Left ventricle myocardium inferior (tissue), 1 donor: ENCODE results near the gene KCND3. TPM values are rescaled to one million over a fixed set of nuclear protein-coding genes. Genes with fewer than 3 reads are reported as not detected.

Source experiments
- DNase-seq: peaks from one replicate; pipeline ENCODE4 v3.0.0-alpha.2; 2020
- H3K27ac ChIP-seq: fragments of 200-600 bp; replicated peaks from 2 replicates; pipeline ENCODE4 v1.8.0; 2021
- H3K27me3 ChIP-seq: fragments of 200-600 bp; 2 replicates; pipeline ENCODE4 v1.8.0; 2021; ENCODE audit warnings: low read depth
- H3K36me3 ChIP-seq: fragments of 200-600 bp; 2 replicates; pipeline ENCODE4 v1.8.0; 2021
- H3K4me1 ChIP-seq: fragments of 200-600 bp; 2 replicates; pipeline ENCODE4 v1.8.0; 2021
- H3K4me3 ChIP-seq: fragments of 200-600 bp; 2 replicates; pipeline ENCODE4 v1.8.0; 2021; ENCODE audit warnings: mild to moderate bottlenecking, moderate library complexity
- H3K9me3 ChIP-seq: fragments of 200-600 bp; replicated peaks from 2 replicates; pipeline ENCODE4 v1.8.0; 2021
- CTCF ChIP-seq: fragments of 200-600 bp; IDR thresholded peaks from 2 replicates; pipeline ENCODE4 v1.8.0; 2021; ENCODE audit warnings: antibody characterized with exemption, mild to moderate bottlenecking, borderline replicate concordance
- intact Hi-C: fragments of 100-400 bp; cut with micrococcal nuclease; formaldehyde crosslinking; loops from one replicate; pipeline ENCODE4 v1.11.0; 2022
- total RNA-seq: library from RNA; stranded (reverse); fragmentation: NEBNext Ultra II Directional; extraction: Animal tissue kit (Norgen Biotek cat#: 25700); gene quantifications from one replicate; pipeline ENCODE4 v1.2.1, GENCODE V29; 2021
- donor health status: DM: no; HTN: yes; CAD: no; lungs with severe emphysema.

KCND3 gene
- total RNA-seq, 1 donor from 2014 or later: 19.2 TPM

DNA sequence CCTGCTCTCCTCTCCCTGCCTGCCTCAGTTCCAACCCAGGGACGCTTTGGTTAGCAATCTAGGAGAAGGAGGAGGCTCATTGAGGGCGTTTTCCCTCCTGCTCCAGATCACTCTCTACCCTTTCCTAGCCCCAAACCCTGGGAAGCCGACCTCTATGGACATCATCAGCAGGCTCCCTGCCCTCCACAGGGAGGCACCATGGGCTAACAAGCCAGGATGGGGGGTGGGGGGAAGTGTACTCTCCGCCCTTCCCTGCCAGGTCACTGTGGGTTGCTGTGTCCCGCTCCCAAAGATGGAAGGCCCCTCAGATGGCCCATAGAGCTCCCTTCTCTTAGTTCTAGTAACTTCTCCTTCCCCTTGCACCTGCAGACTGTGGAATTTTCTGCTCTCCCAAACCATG, 35.7 kb downstream of the KCND3 start:
- Histone ChIP-seq H3K4me1 (peaks cover 79% of the 10 kb centered on the region), H3K9me3 (no peaks in the 10 kb centered on the region), H3K27ac (no peak overlapping the region), H3K27me3 (no peaks in the 10 kb centered on the region), H3K4me3 (no peak overlapping the region), H3K36me3 (no peaks in the 10 kb centered on the region)
- no peak for TF ChIP-seq CTCF
- DNase-seq: no peak
- intact Hi-C loops: no loop called here

GRCh38 chr1:111952125-111952657, 37.3 kb downstream of the KCND3 start:
- Histone ChIP-seq H3K27me3 (no peaks in the 10 kb centered on the region), H3K4me1 (peaks cover 79% of the 10 kb centered on the region), H3K36me3 (no peaks in the 10 kb centered on the region), H3K27ac (no peak overlapping the region), H3K4me3 (no peak overlapping the region), H3K9me3 (no peaks in the 10 kb centered on the region)
- intact Hi-C loops: no loop called here
- no peak for DNase-seq
- no peak for TF ChIP-seq CTCF

DNA sequence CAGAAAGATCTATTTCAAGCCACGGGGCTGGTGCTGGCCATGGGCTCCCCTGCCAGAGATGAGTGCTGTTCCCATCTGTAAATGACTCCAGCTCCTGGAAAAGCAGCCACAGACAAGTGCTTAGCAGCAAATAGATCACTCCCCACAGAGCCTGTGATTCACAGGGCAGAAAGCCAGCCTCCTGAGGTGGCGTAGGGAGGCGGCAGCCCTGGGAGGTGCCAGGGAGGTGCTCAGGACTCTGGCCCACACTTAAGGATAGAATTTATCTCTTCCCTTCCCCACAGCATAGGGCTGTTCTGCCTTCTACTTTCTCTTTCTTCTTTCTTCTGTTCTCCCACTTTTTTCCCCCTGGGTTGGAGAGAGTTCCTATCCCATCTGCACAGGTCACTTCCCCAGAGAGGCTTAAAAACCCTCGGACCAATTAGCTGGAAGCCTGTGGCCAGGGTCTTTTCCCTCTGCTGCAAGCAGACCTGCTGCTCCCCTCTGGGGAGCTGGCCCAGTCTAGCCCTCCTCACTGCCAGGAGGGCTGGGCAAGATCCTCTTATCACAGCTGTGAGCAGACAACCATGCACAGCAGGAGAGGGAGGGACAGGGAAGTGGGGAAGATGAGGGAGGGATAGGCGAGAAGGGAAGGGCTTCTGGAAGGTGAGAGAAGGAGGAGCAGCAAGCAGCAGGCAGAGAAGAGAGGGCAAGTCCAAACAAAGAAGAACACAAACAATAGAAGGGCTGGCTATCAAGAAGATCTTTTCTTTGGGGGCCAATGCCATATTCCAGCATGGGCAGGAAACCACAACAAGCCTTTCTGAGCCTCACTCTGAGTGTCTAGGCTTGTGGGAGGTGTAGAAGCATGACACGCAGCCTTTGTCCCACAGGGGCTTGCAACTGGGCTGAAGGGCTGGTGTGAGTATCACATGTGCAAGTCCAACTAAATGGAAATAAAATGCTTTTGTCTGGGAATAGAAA, 41.0 kb downstream of the KCND3 start:
- Histone ChIP-seq H3K36me3 (no peaks in the 10 kb centered on the region), H3K27ac (peak overlapping the region; percentile 79), H3K4me1 (peaks cover 74% of the 10 kb centered on the region), H3K9me3 (no peaks in the 10 kb centered on the region), H3K4me3 (no peak overlapping the region), H3K27me3 (no peaks in the 10 kb centered on the region)
- no peak for TF ChIP-seq CTCF
- DNase-seq: peak; percentile 67
- intact Hi-C loops: no loop called here

DNA sequence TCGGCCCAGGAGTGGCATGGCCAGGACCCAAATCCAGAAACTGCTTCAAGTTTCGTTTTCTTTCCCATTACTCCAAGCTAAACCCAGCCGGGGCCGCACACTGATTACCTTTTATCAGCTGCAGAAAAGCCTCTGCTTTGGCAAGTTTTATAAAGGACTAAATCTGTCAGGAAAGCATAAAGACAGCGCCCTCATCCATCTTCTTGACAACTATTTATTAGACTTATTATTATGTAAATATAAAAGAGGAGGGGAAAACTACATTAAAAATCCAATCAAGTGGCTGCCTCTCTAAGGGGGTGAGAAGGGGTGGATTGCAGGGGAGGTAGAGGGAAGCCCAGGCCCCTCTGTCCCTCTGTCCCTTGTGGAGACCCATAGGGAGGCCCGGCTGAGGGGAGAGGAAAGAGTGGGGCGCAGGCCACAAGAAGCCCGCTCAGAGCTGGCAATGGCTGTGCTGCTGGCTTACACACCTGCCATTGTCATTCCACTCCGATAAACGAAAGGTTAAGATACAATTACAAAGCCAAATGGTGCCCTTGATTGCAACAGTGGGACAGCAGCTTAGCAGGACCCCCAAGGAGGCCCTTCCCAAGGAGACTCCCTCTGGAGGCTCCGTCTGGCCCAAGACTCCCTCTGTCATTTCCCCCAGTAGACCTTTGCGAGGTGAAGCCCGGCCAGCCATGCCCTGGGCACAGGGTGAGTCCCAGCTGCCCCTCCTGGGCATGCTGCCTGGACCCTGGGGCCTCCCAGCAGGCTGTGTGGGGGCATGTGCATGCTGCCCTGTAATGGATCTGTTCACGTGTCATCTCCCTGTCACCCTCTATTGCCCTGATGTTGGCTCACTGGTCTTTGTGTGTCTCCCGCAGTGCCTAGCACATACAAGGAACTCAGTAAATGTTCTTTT, 45.4 kb downstream of the KCND3 start:
- intact Hi-C loops: no loop called here
- peak overlapping the region; percentile 69 for H3K27ac ChIP-seq
- TF ChIP-seq CTCF: no peak
- no peaks in the 10 kb centered on the region for H3K27me3 ChIP-seq
- peaks cover 69% of the 10 kb centered on the region for H3K4me1 ChIP-seq
- no peak overlapping the region for H3K4me3 ChIP-seq
- H3K36me3 ChIP-seq: no peaks in the 10 kb centered on the region
- no peaks in the 10 kb centered on the region for H3K9me3 ChIP-seq
- DNase-seq: peak; percentile 64

GRCh38 chr1:111943066-111943465, 46.4 kb downstream of the KCND3 start:
- intact Hi-C loops: no loop called here

More at GRCh38 chr1:111943066-111943465, 46.4 kb downstream of the KCND3 start:
- DNase-seq: no peak
- Histone ChIP-seq H3K27ac (no peak overlapping the region), H3K4me1 (peaks cover 59% of the 10 kb centered on the region), H3K36me3 (no peaks in the 10 kb centered on the region), H3K9me3 (no peaks in the 10 kb centered on the region), H3K4me3 (no peak overlapping the region), H3K27me3 (no peaks in the 10 kb centered on the region)
- TF ChIP-seq CTCF: no peak
